PC-3 (cell line): ENCODE results near the gene CRYBG2.

Source experiments
- EZH2 ChIP-seq: fragments of 300-600 bp; sonication (generic); IDR thresholded peaks from one replicate; pipeline ENCODE4 v1.6.1; 2017; ENCODE audit warnings: antibody characterized with exemption, mild to moderate bottlenecking, low read length; ENCODE audit not compliant: unreplicated experiment
- EZH2phosphoT487 ChIP-seq: fragments of 300-600 bp; sonication (generic); IDR thresholded peaks from 2 replicates; pipeline ENCODE4 v1.6.1; 2018; ENCODE audit warnings: mild to moderate bottlenecking, antibody characterized with exemption, low read length, borderline replicate concordance

GRCh38 chr1:26323382-26323781, 30.5 kb downstream of the CRYBG2 start:
- TF ChIP-seq EZH2 (no peak), EZH2phosphoT487 (no peak)
